HG03280 (cell line): ENCODE measurements around the gene UBA6.
"Not testable (repeated sequence)": the region's sequence is repeated elsewhere in the genome, so short reads cannot be mapped to it uniquely, and the experiment has no call there.

Experiments
- ATAC-seq: cut with Tn5 transposase; IDR thresholded peaks from one replicate; pipeline ENCODE4 v1.9.1; 2021; ENCODE audit warnings: mild to moderate bottlenecking, moderate library complexity; ENCODE audit not compliant: unreplicated experiment

Gene UBA6

DNA sequence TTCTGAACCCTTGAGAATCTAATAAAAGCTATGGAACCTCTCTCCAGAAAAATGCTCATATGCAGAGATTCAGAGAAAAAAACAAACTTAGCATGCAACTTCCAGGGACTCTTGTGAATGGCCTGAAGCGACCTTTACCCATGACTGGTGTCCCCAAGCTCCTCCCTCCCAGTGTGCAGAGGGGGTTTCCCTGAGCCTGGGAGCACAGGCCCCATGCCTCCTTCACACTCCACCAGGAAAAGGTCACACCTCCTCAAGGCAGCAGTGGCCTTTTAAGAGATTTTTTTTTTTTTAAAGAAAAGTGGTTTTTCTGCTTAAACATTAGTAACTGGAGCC is 13.3 kb upstream of the UBA6 start:
- ATAC-seq = no peak

DNA sequence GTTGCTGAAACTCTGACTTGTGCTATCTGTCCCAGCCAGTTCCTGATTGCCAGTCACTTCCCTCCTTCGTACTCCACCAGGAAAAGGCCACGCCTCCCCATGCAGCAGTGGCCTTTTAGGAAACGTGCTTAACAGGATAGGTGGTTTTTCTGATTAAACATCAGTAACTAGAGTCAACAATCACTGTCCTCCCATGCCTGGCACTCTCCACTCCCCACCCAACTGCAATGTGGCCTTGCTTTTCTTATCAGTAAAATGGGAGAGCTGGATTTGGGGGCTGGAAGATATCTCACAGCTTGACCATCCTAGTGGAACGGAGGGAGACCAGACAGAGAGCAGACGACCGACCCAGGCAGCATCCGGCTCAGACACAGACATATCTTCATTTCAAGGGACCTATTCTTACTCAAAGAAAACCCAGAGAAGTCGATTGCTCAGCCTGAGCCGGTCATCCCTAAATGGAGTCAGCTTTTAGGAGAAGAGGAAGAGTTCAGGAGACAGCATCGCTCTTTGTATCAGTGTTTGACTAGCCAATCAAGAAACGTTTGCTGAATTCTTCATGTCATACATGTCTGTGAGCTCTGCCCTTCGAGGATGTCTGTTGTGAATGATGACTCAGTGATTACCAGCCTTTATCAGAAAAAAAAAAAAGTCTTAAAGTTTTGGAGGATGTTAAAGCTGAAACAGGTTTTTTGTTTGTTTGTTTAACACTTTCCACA is 12.7 kb upstream of the UBA6 start:
- ATAC-seq = no peak

DNA sequence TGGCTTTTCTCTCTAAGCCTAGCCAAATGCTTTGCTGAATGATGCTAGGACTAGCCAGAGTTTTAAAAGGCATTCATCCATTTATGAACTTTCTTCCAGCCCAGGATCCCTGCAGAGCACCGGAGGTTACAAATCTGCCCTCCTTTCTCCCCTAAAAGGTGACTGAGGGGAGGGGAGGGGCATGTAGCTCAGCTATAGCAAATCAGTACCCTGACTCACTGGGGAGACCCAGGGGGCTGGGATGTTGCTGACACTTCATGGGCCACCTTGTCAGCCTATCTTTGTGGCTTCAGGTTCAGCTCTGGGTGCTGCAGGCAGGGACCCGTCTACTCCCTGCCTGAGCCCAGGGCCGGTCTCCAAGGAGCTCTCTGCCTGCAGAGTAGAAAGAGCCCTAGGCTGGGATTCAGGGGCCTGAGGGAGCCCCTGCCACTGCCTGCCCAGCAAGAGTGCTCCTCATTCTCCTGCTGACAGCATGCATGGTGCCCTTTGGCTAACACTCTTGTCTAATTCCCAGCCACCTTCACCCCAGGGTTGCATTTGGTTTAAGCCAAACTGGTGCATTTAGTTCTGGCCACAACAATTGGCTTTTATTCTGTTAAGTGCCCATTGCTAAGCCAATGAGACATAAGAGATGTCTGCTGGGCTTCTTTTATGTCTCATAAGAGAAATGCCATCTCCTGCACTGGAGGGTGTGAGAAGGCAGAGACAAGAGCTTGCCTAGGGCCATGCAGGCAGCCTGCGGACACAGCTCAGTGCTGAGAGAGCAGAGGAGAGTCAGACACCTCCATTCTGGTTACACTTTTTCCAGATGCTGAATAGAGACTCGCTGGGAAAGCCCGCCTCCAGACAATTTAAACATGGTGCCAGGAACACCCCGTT is 11.9 kb upstream of the UBA6 start:
- ATAC-seq = no peak

DNA sequence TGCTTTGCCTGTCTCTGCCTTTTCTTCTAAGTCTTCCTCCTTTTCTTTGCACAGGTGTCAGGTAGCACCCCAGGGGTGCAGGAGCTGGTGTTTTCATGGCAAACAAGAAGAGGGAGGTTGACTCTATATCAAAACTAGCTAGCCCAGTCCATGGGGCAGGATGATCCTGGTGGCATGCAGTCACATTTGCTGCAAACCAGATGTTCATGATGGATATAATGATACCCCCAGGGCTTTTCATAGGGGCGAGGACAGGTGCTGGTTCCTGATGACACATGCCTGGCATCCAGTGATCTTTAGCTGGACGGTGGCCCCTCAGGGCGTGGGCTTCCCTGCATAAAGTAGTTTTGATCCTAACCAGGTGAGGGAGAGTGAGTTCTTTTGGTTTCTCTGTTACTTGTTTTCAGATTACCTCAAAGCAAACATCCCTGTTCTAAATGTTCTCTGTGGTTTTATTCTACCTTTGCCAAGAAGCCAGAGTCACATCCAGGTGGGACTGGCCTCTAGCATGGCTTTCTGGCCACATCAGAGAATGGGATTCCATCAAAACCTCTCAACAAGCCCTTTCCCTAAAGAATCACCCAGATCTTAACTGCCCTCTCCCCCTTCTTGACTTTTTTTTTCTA is 11.2 kb upstream of the UBA6 start:
- ATAC-seq = no peak

DNA sequence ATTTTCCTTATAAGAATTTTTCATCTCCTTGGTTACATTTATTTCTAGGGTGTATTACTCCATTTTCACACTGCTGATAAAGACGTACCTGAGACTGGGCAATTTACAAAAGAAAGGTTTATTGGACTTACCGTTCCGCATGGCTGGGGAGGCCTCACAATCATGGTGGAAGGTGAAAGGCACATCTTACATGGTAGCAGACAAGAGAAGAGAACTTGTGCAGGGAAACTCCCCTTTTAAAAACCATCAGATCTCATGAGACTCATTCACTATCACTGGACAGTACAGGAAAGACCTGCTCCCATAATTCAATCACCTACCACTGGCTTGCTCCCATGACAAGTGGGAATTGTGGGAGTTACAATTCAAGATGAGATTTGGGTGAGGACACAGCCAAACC is 5.7 kb upstream of the UBA6 start:
- not testable (repeated sequence) for ATAC-seq

DNA sequence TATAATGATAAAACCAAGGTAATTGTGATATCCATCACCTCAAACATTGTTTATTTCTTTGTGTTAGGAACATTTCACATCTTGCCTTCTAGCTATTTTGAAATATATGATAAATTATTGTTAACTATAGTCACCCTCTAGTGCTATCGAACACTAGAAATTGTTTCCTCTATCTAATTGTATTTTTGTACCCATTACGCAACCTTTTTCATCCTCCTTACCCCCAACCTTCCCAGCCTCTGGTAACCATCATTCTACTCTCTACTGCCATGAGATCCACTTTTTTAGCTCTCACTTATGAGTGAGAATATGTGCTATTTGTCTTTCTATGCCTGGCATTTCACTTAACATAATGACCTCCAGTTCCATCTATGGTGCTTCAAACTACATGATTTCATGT is 3.9 kb upstream of the UBA6 start:
- no peak for ATAC-seq

DNA sequence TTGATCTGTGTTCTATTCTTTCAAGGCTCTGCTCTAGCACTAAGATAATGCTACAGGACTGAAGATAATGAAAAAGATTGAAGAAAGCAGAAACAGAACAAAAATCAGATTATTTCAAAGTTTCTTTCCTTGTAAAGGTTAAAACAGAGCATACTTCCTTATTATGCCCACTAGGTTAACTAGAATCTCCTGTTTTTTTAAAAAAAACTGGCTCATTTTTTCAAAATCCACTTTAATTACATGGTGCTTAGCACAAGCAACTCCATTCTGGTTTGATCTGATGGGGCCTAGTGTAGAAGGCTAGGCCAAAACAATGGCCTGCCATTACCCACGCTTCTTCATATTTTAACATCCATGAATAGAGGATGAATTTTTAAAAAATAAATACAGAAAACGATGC is 1.2 kb upstream of the UBA6 start:
- no peak for ATAC-seq

DNA sequence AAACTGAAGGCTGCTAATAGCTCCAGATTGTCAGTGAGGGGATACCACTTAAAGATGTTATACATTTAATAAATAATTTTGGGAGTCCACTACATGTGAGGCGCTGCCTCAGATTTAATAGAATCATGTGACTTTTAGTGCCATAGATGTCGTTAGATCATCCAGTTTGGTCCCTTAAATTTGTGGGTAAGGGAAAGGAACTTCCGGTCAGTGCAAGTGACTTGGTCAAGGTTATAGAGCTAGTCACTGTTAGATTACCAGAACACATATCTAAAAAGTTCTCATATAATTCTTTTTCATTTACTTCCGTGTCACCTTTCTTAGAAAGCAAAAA is 529 bp upstream of the UBA6 start:
- no peak for ATAC-seq

DNA sequence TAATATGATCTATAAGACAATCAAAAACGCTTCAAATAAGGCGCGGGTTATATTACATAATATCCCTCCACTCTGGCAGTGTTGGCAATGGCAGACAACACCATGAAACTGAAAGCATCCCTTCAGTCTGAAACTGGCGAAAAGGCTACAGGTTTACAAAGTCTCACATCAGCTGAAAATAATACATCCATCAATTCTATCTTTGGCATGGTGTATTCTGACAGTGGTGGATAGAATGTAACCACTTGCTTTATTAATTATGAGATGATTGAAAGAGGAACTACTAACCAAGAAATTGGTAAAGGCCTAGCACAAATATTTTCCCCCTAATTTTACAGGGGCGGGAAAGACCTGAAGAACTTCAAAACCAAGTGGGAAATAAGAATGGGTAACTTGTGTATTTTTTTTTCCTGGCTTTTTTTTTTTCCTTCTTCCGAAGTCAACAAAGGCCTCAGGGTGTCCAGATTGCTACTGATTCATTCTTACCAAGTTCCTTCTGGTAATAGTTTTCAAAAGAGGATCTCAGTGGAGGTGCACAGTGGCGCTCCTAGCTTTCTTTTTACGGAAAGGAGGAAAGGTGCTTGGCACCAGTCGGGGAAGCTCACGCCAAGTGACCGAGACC is 728 bp downstream of the UBA6 start:
- no peak for ATAC-seq

DNA sequence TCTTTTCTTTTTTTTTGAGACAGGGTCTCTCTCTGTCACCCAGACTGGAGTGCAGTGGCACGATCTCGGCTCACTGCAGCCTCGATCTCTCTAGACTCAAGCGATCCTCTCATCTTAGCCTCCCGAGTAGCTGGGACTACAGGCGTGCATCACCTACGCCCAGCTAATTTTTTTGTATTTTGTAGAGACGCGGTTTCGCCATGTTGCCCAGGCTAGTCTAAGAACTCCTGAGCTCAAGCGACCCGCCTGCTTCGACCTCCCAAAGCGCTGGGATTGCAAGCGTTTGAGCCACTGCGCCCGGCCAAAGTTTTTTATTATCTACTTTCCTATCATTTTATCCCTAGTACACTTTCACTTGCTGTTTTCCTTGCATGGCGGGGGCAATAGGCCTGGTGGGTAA is 1.4 kb downstream of the UBA6 start:
- no peak for ATAC-seq

DNA sequence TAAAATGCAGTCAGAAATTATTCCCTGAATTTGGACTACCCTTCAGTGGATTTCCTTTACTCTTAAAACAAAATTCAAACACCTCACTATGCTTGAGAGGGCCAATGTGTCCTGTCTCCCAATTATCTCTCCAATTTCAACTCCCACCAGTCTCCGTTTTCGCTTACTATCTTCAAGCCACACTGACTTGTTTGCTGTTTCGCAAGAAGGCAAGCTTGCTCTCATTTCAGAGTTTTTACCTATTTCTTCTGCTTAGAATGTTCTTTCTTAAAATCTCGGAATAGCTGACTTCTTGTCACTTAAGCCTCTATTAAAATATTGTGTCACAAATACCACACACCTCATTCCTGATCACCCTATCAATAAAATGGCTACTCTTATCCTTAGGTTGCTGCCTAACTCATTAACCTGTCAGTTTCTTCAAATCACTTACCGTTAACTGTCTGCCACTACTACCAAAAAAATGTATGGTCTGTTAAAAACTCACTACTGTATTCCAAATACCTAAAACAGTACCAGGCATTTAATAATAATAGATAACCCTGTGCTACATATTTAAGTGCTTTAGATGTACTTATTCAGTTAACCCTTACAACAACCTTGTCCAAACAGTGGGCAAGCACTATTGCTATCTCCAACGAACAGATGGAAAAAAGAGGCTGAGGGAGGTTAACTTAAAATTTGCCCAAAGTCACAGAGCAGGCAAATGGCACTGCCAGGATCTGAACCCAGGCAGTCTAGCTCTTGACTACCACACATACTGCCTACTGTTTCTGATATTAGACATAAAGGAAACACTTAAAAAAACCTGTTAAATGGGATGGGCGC is 2.9 kb downstream of the UBA6 start:
- ATAC-seq = no peak

DNA sequence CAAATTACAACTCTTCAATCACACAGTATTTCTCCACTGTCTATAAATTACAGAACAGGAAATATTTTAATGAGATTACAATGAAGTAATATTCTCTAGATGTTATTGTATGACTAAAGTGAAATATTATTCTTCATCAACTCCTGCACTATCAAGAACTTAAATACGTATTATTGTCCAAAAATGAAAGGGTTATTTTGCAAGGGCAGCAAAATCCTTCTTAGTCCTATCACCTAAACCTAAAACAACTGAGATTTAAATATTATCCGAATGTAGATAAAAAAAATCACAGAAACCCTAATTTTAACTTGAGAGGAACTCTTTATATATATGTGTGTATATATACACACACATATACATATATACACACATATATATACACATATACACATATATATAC is 4.9 kb downstream of the UBA6 start:
- no peak for ATAC-seq

DNA sequence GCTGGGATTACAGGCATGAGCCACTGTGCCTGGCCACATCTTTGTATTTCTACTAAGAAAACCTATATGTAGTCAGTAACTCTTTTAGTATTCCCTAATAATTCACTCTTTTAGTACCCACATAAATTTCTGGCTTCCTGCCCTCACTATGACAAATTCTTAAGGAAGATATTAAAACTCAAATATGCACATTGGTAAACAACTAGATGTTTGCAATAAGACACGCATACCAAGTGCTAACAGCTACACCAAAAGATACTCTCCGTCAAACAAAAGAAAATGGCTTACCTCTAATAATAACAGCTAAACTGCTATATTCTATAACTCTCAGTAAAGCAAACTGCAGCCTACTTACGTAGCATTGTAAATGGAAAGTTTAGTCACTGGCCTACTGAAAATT is 6.3 kb downstream of the UBA6 start:
- ATAC-seq = no peak

DNA sequence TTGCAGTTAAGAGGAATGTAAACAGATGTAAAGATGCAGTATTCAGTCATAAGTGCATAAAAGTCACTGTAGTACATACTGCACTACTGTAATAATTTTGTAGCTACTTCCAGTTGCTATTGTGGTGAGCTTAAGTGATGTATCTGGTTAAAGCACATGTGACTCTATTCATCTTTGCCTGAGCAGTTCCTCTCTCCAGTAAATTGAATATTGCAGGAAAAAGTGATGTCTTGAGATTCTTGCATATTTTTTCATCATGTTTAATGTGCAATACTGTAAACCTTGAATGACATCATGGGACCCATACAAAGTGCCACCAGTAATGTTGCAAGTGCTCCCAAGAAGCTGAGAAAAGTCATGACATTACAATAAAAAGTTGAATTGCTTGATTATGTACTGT is 9.6 kb downstream of the UBA6 start:
- ATAC-seq = no peak

DNA sequence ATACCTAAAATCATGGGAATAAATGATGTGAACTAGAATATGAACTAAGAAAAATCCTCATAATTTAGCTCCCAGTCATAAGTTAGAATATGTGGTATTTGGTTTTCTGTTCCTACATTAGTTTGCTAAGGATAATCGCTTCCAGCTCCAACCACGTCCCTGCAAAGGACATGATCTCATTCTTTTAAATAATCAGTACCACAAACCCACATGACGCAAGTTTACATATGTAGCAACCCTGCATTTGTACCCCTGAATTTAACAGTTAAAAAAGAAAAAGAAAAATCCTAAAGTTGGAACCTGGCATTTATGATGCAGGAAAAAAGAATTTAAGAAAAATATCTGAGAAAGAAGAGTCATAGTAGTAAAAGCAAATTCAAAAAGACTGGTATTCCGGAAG is 13.3 kb downstream of the UBA6 start:
- no peak for ATAC-seq

DNA sequence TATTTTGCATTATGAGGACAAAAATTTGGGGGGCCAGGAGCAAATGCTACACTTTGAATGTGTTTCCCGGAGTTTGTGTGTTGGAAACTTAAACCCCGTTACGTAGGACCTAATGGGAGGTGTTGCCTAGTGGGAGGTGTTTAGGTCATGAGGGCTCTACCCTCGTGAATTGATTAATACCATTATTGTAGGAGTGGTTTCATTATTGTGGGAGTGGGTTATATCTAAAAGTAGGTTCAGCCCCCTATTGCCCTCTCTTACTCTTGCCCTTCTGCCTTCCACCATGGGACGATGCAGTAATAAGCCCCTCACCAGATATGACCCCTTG is 15.5 kb downstream of the UBA6 start:
- no peak for ATAC-seq

DNA sequence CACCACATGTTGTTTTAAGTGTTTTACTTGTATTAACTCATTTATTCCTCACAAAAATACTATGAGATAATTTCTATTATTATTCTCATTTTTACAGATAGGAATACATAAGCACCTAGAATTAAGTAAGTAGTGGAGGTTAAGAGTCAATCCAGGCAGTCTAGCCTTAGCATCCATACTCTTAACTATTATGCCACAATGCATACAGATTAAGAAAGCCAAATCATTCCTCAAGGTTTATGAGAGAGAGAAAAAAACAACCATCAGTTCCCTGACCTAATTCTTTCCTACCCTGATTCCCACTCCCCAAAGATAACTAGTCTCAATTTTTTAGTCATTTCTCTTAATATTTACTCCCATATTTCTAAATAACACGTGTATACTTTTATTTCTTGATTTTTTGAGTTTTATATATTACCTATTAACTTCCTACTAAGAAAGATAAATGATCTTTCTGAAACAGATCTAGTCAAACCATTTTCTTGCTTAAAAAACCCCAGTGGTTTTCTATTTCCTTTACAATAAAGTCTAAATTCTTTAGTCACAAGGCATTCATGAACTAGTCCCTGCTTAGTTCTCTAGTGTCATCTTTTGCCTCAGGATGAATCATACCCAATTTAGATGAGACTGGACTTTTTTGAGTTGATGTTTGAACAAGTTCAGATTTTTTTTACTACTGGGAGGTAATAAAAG is 16.0 kb downstream of the UBA6 start:
- ATAC-seq = no peak

DNA sequence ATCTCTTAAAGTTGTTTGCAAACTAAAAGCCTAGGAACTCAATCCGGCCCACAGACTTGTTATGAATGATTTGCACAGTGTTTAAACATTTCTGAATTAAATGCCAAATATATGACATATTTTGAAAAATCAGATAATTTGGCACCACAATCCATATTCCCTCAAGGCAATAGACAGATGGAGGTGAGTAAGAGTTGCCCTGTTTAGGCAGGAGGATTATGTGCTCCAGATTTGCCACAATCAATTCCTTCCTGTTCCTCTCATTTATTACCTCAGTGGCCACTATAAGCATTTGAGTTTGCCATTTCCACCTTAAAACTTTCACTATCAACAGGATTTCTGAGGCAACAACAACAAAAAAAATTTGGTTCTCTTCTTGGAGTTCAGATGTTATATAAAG is 18.7 kb downstream of the UBA6 start:
- ATAC-seq = no peak

DNA sequence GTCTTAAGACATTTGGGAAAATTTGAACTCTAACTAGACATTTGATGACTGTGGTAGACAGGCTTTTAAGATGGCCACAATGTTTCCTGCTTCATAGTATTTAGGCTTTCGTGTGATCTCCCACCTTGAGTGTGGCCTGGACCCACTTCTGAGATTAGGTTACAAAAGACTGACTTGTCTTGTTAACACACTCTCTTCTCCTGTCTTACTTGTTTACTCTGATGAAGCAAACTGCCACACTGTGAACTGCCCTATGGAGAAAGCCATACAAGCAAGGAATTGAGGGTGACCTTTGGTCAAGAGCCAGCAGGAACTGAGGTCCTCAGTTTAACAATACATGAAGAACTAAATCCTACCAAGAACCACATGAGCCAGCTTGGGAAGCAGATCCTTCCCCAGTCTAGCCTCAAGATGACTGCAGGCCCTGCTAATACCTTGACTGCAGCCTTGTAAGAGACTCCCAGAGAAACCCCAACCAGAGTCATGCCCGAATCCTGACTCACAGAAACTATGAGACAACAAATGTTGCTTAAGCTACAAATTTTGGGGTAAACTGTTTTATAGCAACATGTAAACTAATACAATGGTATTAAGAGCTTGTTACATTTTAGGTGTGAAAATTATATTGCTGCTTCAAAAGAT is 20.3 kb downstream of the UBA6 start:
- no peak for ATAC-seq

DNA sequence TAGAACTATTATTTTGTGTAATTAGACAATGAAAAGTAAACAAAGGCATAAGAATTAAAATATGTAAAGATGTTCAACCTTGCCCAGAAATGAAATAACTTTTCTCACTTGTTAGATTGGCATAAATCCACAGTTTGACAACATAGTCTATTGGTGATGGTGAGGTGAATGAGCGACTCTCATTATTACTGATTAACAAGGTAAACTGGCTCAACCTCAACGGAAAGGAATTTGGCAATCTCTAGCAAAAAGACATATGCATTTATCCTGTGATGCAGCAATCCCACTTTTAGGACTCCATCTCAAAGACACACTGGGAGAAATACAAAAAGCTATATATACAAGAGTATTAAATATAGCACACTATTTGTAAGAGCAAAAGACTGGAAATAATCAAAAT is 22.3 kb downstream of the UBA6 start:
- ATAC-seq = no peak
